Fibroblast of lung (primary cell): Measurements from ENCODE around the gene POMT1. TPM values are rescaled to one million over a fixed set of nuclear protein-coding genes. Genes with fewer than 3 reads are reported as not detected.

ENCODE experiments used
- DNase-seq, 2 donors: peaks; one replicate each; pipeline versions ENCODE4 v3.0.0 to v3.0.0-alpha.2; 2010; ENCODE audit warnings: low read depth in 2 of 2
- H2AFZ ChIP-seq: 2 replicates; pipeline ENCODE4 v1.5.1; 2012; ENCODE audit warnings: low read length, control low read depth, inconsistent platforms
- H3K27ac ChIP-seq: 2 replicates; pipeline ENCODE4 v1.5.1; 2011; ENCODE audit warnings: low read length, control low read depth; ENCODE audit not compliant: insufficient read depth
- H3K27me3 ChIP-seq: 2 replicates; pipeline ENCODE4 v1.5.1; 2011; ENCODE audit warnings: mild to moderate bottlenecking, low read length; ENCODE audit not compliant: control insufficient read depth, insufficient read depth
- H3K36me3 ChIP-seq: 2 replicates; pipeline ENCODE4 v1.5.1; 2011; ENCODE audit warnings: low read length; ENCODE audit not compliant: control insufficient read depth, insufficient read depth
- H3K4me1 ChIP-seq: 2 replicates; pipeline ENCODE4 v1.5.1; 2011; ENCODE audit warnings: low read length; ENCODE audit not compliant: control insufficient read depth, insufficient read depth; ENCODE audit errors: extremely low read depth
- H3K4me2 ChIP-seq: 2 replicates; pipeline ENCODE4 v1.5.1; 2011; ENCODE audit warnings: low read length, control low read depth; ENCODE audit not compliant: insufficient read depth; ENCODE audit errors: extremely low read depth
- H3K4me3 ChIP-seq, 4 experiments: fragments of 200-600 bp in 1 of 4; sonication (generic) in 1 of 4; replicated peaks in 1 of 4; 2 replicates each; pipeline ENCODE4 v1.5.1; 2011 to 2016; ENCODE audit warnings: low read length in 4 of 4, low read depth in 3 of 4, mild to moderate bottlenecking in 3 of 4, control low read depth in 2 of 4, inconsistent platforms in 1 of 4, mixed read lengths in 1 of 4; ENCODE audit not compliant: insufficient read depth in 1 of 4; ENCODE audit errors: control extremely low read depth in 1 of 4
- H3K79me2 ChIP-seq: 2 replicates; pipeline ENCODE4 v1.5.1; 2012; ENCODE audit warnings: mild to moderate bottlenecking, low read length, inconsistent platforms; ENCODE audit not compliant: control insufficient read depth, insufficient read depth
- H3K9ac ChIP-seq: 2 replicates; pipeline ENCODE4 v1.5.1; 2011; ENCODE audit warnings: mild to moderate bottlenecking, low read length, control low read depth; ENCODE audit not compliant: insufficient read depth
- H3K9me3 ChIP-seq: 2 replicates; pipeline ENCODE4 v1.5.1; 2012; ENCODE audit warnings: low read depth, low read length; ENCODE audit not compliant: control insufficient read depth, insufficient read depth
- H4K20me1 ChIP-seq: 2 replicates; pipeline ENCODE4 v1.5.1; 2011; ENCODE audit warnings: low read length; ENCODE audit not compliant: control insufficient read depth, insufficient read depth; ENCODE audit errors: extremely low read depth
- CTCF ChIP-seq, 2 donors: IDR thresholded peaks in 1 of 2; conservative IDR thresholded peaks in 1 of 2; 1 replicate in 1 of 2; 2 replicates in 1 of 2; pipeline ENCODE4 v1.5.1; 2011 to 2012; ENCODE audit warnings: low read length in 2 of 2, control low read depth in 1 of 2, inconsistent platforms in 1 of 2, low read depth in 1 of 2, mild to moderate bottlenecking in 1 of 2
- EZH2 ChIP-seq: IDR thresholded peaks from 2 replicates; pipeline ENCODE4 v1.5.1; 2012; ENCODE audit warnings: low read length, control low read depth, mild to moderate bottlenecking; ENCODE audit errors: missing control alignments
- polyA plus RNA-seq, 2 donors: library from polyadenylated mRNA; depleted of rRNA in 1 of 2; stranded (reverse) in 1 of 2; unstranded in 1 of 2; fragments of >200 nt; gene quantifications; 2 replicates each; pipeline ENCODE4 v1.2.1, GENCODE V29; 2011 to 2012; ENCODE audit warnings: missing spikeins in 1 of 2
- total RNA-seq: library from RNA; depleted of rRNA; stranded (reverse); fragments of >200 nt; gene quantifications from 2 replicates; pipeline ENCODE4 v1.2.1, GENCODE V29; 2014

The POMT1 gene
- total and polyA plus RNA-seq, 2 donors (not counting 1 experiment from before 2014, with no cell fraction given), result 17.7 to 36.7 TPM

- Histone ChIP-seq H2AFZ (no peak overlapping the region), H3K79me2 (no peaks in the 10 kb centered on the region), H3K27me3 (no peaks in the 10 kb centered on the region), H3K9ac (no peak overlapping the region), H3K4me1 (no peaks in the 10 kb centered on the region), H3K4me3 (no peak overlapping the region), H3K9me3 (no peaks in the 10 kb centered on the region), H3K27ac (no peak overlapping the region), H3K4me2 (no peak overlapping the region), H4K20me1 (no peaks in the 10 kb centered on the region), H3K36me3 (peaks cover 65% of the 10 kb centered on the region)
- TF ChIP-seq CTCF (conservative IDR thresholded peaks at IDR 0.05 in 1 of 2, IDR thresholded peaks at IDR 0.05 in 1 of 2; ENCODE audit: low read depth in 1 of 2, low read length in 2 of 2) (no peak), EZH2 (no peak)
- DNase-seq, result no peak
Observed at GRCh38 chr9:131491001-131491710, 11.6 kb upstream of the POMT1 start.

- H3K4me2 ChIP-seq, result no peak overlapping the region
- TF ChIP-seq EZH2, result no peak
- TF ChIP-seq CTCF (conservative IDR thresholded peaks at IDR 0.05 in 1 of 2, IDR thresholded peaks at IDR 0.05 in 1 of 2; ENCODE audit: low read depth in 1 of 2, low read length in 2 of 2), result no peak
- no peak overlapping the region for H3K27ac ChIP-seq
- H4K20me1 ChIP-seq, result no peaks in the 10 kb centered on the region
- no peaks in the 10 kb centered on the region for H3K9me3 ChIP-seq
- H3K9ac ChIP-seq, result no peak overlapping the region
- no peaks in the 10 kb centered on the region for H3K4me1 ChIP-seq
- no peak overlapping the region for H2AFZ ChIP-seq
- H3K36me3 ChIP-seq, result peaks cover 64% of the 10 kb centered on the region
- no peak overlapping the region for H3K4me3 ChIP-seq
- H3K27me3 ChIP-seq, result no peaks in the 10 kb centered on the region
- no peaks in the 10 kb centered on the region for H3K79me2 ChIP-seq
- DNase-seq, result no peak
Observed at GRCh38 chr9:131492070-131492469, 10.6 kb upstream of the POMT1 start.

GRCh38 chr9:131494296-131494870 is 8.3 kb upstream of the POMT1 start:
- Histone ChIP-seq H3K79me2 (no peaks in the 10 kb centered on the region), H3K27ac (no peak overlapping the region), H2AFZ (no peak overlapping the region), H3K27me3 (no peaks in the 10 kb centered on the region), H3K9me3 (no peaks in the 10 kb centered on the region), H3K36me3 (peaks cover 62% of the 10 kb centered on the region), H4K20me1 (no peaks in the 10 kb centered on the region), H3K4me3 (no peak overlapping the region), H3K9ac (no peak overlapping the region), H3K4me1 (no peaks in the 10 kb centered on the region), H3K4me2 (no peak overlapping the region)
- TF ChIP-seq EZH2, result no peak
- TF ChIP-seq CTCF (conservative IDR thresholded peaks at IDR 0.05 in 1 of 2, IDR thresholded peaks at IDR 0.05 in 1 of 2; ENCODE audit: low read depth in 1 of 2, low read length in 2 of 2), result no peak
- no peak for DNase-seq
